Astrocyte (in vitro differentiated cells and primary cell): ENCODE data around the gene ARID3C. TPM values are rescaled to one million over a fixed set of nuclear protein-coding genes. Genes with fewer than 3 reads are reported as not detected.
A peak's percentile ranks its signal among the peaks of the same experiment; 100 is the strongest.

ENCODE experiments used
- DNase-seq: peaks from one replicate; pipeline ENCODE4 v3.0.0-alpha.2; 2010; ENCODE audit warnings: low read depth
- FAIRE-seq: peaks from 2 replicates; lab custom pipeline; 2011; peaks lifted over from hg19 to GRCh38; lab: Jason Lieb, UNC
- H2AFZ ChIP-seq: 2 replicates; pipeline ENCODE4 v1.6.0; 2012; ENCODE audit warnings: low read depth, low read length, inconsistent platforms
- H3K27ac ChIP-seq: 2 replicates; pipeline ENCODE4 v1.5.1; 2011; ENCODE audit warnings: low read depth, low read length, inconsistent platforms
- H3K27me3 ChIP-seq: 2 replicates; pipeline ENCODE4 v1.6.0; 2011; ENCODE audit warnings: low read length, inconsistent platforms; ENCODE audit not compliant: insufficient read depth
- H3K36me3 ChIP-seq: 2 replicates; pipeline ENCODE4 v1.5.1; 2011; ENCODE audit warnings: low read length, inconsistent platforms; ENCODE audit not compliant: insufficient read depth
- H3K4me1 ChIP-seq: 2 replicates; pipeline ENCODE4 v1.5.1; 2011; ENCODE audit warnings: low read length, inconsistent platforms; ENCODE audit not compliant: insufficient read depth
- H3K4me2 ChIP-seq: 2 replicates; pipeline ENCODE4 v1.6.0; 2012; ENCODE audit warnings: low read length, inconsistent platforms
- H3K4me3 ChIP-seq: 2 replicates; pipeline ENCODE4 v1.5.1; 2011; ENCODE audit warnings: low read depth, mild to moderate bottlenecking, low read length, inconsistent platforms; ENCODE audit not compliant: insufficient read depth
- H3K79me2 ChIP-seq: 2 replicates; pipeline ENCODE4 v1.6.0; 2012; ENCODE audit warnings: mild to moderate bottlenecking, low read length, inconsistent platforms; ENCODE audit not compliant: insufficient read depth
- H3K9ac ChIP-seq: 2 replicates; pipeline ENCODE4 v1.6.0; 2012; ENCODE audit warnings: mild to moderate bottlenecking, low read length, inconsistent platforms
- H3K9me3 ChIP-seq: 2 replicates; pipeline ENCODE4 v1.5.1; 2012; ENCODE audit warnings: low read depth, mild to moderate bottlenecking, low read length, inconsistent platforms; ENCODE audit not compliant: insufficient read depth
- H4K20me1 ChIP-seq: 2 replicates; pipeline ENCODE4 v1.6.0; 2012; ENCODE audit warnings: low read length, inconsistent platforms; ENCODE audit not compliant: insufficient read depth
- H3K27ac Mint-ChIP-seq: one replicate; pipeline ENCODE4 v1.8.0; 2021; ENCODE audit warnings: mild to moderate bottlenecking, mixed read lengths; ENCODE audit not compliant: unreplicated experiment
- H3K27me3 Mint-ChIP-seq: one replicate; pipeline ENCODE4 v1.8.0; 2021; ENCODE audit warnings: low read depth, mixed read lengths; ENCODE audit not compliant: unreplicated experiment
- H3K36me3 Mint-ChIP-seq: one replicate; pipeline ENCODE4 v1.8.0; 2021; ENCODE audit warnings: low read depth, mixed read lengths; ENCODE audit not compliant: unreplicated experiment
- H3K4me1 Mint-ChIP-seq: one replicate; pipeline ENCODE4 v1.8.0; 2021; ENCODE audit warnings: low read depth, mixed read lengths; ENCODE audit not compliant: unreplicated experiment
- H3K4me3 Mint-ChIP-seq: one replicate; pipeline ENCODE4 v1.8.0; 2021; ENCODE audit warnings: mild to moderate bottlenecking, moderate library complexity, mixed read lengths; ENCODE audit not compliant: unreplicated experiment
- H3K9me3 Mint-ChIP-seq: one replicate; pipeline ENCODE4 v1.8.0; 2021; ENCODE audit warnings: mild to moderate bottlenecking, mixed read lengths; ENCODE audit not compliant: unreplicated experiment
- EZH2 ChIP-seq: IDR thresholded peaks from 2 replicates; pipeline ENCODE4 v1.6.1; 2012; ENCODE audit warnings: mild to moderate bottlenecking, low read length, inconsistent platforms; ENCODE audit not compliant: insufficient read depth
- total RNA-seq: library from RNA; stranded (reverse); gene quantifications from 2 replicates; pipeline ENCODE4 v1.2.1, GENCODE V29; 2021
- TF ChIP-seq, protein P1 (sequence below): IDR thresholded peaks from 2 replicates; pipeline ENCODE4 v1.5.1; 2011; ENCODE audit warnings: low read depth, mild to moderate bottlenecking, inconsistent platforms, low read length, moderate library complexity; ENCODE audit not compliant: insufficient read depth

Gene ARID3C
- total RNA-seq, 1 donor from 2014 or later: 0.16 TPM

DNA sequence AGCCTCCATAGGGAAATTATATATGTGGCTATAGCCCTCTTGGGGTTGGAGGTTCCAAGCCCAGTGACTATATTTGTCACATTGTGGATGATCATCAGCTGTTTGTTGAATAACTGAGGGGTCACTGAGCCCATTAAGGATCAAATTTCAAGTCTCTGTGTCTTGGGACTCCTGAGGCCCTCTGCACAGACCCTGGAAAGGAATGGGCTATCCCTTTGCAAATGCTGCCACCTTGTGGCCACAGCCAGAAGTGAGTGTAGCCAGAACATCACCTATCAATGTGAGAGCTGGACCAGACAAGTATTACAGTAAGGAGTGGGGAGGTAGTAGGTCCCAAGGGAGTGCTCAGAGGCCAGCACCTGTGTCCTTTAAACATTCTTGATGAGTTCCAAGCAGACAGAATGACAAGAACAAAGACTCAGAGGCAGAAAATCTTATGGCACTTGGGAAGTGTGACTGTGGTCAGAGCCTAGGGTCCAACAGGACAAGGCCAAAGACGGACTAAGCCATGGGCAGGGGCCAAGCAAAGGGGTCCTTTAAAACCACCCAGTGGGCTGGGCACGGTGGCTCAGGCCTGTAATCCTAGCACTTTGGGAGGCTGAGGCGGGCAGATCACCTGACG lies 25.1 kb downstream of the ARID3C start:
- H3K27ac Mint-ChIP-seq: no peak overlapping the region
- FAIRE-seq: peak; percentile 73

DNA sequence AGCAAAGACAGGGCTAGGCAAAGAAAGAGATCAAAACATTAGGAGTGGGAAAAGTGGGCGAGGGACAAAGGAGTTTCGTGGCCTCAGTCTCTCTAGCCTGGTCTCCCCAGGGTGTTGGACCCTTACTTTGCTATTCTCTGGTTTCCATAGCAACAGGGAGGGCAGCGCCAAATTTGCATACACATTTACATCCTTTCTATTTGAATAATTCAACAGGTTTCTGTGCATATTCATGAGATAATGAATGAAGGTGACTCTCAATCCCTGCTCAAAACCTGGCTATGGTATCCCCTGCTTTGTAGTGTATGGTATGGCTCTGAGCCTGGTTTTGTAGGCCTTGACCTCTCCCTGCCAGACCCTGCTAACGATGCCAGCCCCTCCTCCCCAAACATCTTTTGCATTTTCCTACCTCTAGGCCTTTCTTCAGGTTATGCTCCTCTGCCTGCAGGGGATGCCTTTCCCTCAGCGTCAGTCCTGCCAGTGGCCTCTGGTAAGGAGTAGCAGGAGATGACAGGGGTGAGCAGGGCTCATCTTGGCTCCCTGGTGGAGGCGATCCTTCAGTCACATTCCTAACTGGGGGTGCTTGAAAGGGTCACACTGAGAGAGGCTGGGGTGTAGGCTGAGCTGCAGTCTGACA lies 26.8 kb downstream of the ARID3C start:
- Mint-ChIP-seq H3K27ac (no peak overlapping the region), H3K4me3 (no peak overlapping the region), H3K27me3 (peaks cover 38% of the 10 kb centered on the region), H3K36me3 (no peaks in the 10 kb centered on the region), H3K9me3 (no peaks in the 10 kb centered on the region), H3K4me1 (peaks cover 3% of the 10 kb centered on the region)
- Histone ChIP-seq H3K9me3 (no peaks in the 10 kb centered on the region), H3K4me1 (no peaks in the 10 kb centered on the region), H3K27ac (no peak overlapping the region), H3K9ac (peak overlapping the region; percentile 23), H2AFZ (no peak overlapping the region), H3K79me2 (no peaks in the 10 kb centered on the region), H3K4me2 (no peak overlapping the region), H3K27me3 (peaks cover 27% of the 10 kb centered on the region), H4K20me1 (peaks cover 5% of the 10 kb centered on the region), H3K36me3 (no peaks in the 10 kb centered on the region), H3K4me3 (no peak overlapping the region)
- TF ChIP-seq, protein P1, sequence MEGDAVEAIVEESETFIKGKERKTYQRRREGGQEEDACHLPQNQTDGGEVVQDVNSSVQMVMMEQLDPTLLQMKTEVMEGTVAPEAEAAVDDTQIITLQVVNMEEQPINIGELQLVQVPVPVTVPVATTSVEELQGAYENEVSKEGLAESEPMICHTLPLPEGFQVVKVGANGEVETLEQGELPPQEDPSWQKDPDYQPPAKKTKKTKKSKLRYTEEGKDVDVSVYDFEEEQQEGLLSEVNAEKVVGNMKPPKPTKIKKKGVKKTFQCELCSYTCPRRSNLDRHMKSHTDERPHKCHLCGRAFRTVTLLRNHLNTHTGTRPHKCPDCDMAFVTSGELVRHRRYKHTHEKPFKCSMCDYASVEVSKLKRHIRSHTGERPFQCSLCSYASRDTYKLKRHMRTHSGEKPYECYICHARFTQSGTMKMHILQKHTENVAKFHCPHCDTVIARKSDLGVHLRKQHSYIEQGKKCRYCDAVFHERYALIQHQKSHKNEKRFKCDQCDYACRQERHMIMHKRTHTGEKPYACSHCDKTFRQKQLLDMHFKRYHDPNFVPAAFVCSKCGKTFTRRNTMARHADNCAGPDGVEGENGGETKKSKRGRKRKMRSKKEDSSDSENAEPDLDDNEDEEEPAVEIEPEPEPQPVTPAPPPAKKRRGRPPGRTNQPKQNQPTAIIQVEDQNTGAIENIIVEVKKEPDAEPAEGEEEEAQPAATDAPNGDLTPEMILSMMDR: no peak
- TF ChIP-seq EZH2: no peak
- DNase-seq (no peak), FAIRE-seq (no peak)

More for the DNA sequence above, 25.1 kb downstream of the ARID3C start:
- no peaks in the 10 kb centered on the region for H3K9me3 Mint-ChIP-seq
- H4K20me1 ChIP-seq: peaks cover 5% of the 10 kb centered on the region
- no peaks in the 10 kb centered on the region for H3K9me3 ChIP-seq
- no peak overlapping the region for H3K27ac ChIP-seq
- H3K27me3 ChIP-seq: peaks cover 18% of the 10 kb centered on the region
- peak; percentile 31 for DNase-seq
- H2AFZ ChIP-seq: no peak overlapping the region
- no peaks in the 10 kb centered on the region for H3K79me2 ChIP-seq
- no peak overlapping the region for H3K9ac ChIP-seq
- no peaks in the 10 kb centered on the region for H3K36me3 Mint-ChIP-seq
- H3K4me2 ChIP-seq: no peak overlapping the region
- no peaks in the 10 kb centered on the region for H3K36me3 ChIP-seq
- H3K27me3 Mint-ChIP-seq: peaks cover 30% of the 10 kb centered on the region
- no peak overlapping the region for H3K4me3 ChIP-seq
- no peaks in the 10 kb centered on the region for H3K4me1 ChIP-seq
- peaks cover 3% of the 10 kb centered on the region for H3K4me1 Mint-ChIP-seq
- TF ChIP-seq, protein P1: peak; percentile 96
- TF ChIP-seq EZH2: no peak
- H3K4me3 Mint-ChIP-seq: no peak overlapping the region

DNA sequence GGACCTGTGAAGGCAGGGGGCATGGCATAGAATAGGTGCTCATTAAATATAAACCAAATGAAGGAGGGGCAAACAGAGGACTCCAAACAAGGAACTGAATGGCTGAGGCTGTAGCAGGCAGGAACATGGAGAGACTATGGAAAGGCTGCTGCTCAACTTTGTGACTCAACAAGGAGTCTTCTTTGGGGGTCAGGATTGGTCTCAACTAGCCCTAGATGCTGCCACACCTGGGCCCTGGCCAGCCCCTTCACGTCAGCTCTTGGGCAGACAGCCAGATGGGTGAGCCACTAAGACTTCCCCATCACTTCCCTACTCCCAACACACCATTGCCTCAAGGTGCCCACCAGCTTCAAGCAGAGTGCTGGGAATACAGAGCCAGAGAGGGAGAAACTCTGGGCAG lies 28.0 kb downstream of the ARID3C start:
- H3K9me3 Mint-ChIP-seq: no peaks in the 10 kb centered on the region
- no peak for TF ChIP-seq EZH2
- TF ChIP-seq, protein P1: no peak
- Histone ChIP-seq H4K20me1 (peaks cover 5% of the 10 kb centered on the region), H3K36me3 (no peaks in the 10 kb centered on the region), H3K27me3 (peaks cover 33% of the 10 kb centered on the region), H3K9me3 (no peaks in the 10 kb centered on the region), H3K4me1 (no peaks in the 10 kb centered on the region), H3K9ac (no peak overlapping the region), H3K4me2 (no peak overlapping the region), H3K79me2 (no peaks in the 10 kb centered on the region), H3K4me3 (no peak overlapping the region), H3K27ac (no peak overlapping the region), H2AFZ (no peak overlapping the region)
- H3K27ac Mint-ChIP-seq: no peak overlapping the region
- no peak overlapping the region for H3K4me3 Mint-ChIP-seq
- H3K36me3 Mint-ChIP-seq: no peaks in the 10 kb centered on the region
- FAIRE-seq (no peak), DNase-seq (no peak)
- peaks cover 47% of the 10 kb centered on the region for H3K27me3 Mint-ChIP-seq
- peaks cover 3% of the 10 kb centered on the region for H3K4me1 Mint-ChIP-seq
